Neural progenitor cell (in vitro differentiated cells): ENCODE measurements around the gene CHRNB4.

ENCODE experiments used
- CTCF ChIP-seq: fragments of 200-600 bp; sonication (generic); IDR thresholded peaks from 2 replicates; pipeline ENCODE4 v1.5.1; 2017; ENCODE audit warnings: antibody characterized with exemption, mild to moderate bottlenecking
- EZH2 ChIP-seq: fragments of 200-600 bp; sonication (generic); IDR thresholded peaks from 2 replicates; pipeline ENCODE4 v1.6.1; 2017; ENCODE audit warnings: antibody characterized with exemption, mild to moderate bottlenecking, moderate library complexity

DNA sequence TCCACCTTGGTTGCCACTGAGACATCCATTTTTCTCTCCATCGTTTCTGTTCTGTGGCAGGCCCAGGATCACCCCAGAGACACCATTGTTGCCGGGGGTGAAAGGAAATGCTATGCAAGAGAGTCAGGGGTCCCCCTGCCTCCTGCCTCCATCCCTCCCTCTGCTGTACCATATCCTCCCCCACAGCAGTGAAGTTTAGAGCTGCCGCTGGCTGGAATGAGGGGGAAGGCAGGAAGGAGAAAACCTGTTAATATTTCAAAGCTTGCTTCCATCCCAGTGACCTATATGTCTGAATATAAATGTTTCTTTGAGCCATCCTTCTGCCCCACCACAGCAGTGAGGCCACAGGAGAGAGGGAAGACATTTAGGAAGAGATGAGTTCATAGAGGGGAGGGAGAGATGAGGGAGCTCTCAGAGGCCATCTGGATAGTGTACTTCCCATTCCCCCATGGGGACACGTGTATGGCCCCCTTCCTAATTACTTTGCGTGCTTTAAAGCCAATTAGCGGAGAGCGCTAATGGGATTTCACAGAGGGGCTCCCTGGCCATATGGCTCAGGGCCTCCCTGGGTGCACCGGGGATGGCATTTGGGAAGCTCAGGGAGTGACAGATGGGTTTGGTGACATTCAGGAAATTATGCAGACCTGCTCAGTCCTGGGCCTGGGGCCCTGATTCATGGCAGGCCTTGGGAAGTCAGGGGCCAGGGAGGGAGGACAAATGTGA is 40.4 kb upstream of the CHRNB4 start:
- TF ChIP-seq CTCF: no peak
- TF ChIP-seq EZH2: no peak
